ENCODE measurements around the gene PPP3CA. TPM values are rescaled to one million over a fixed set of nuclear protein-coding genes. Genes with fewer than 3 reads are reported as not detected.

Gene PPP3CA
- total RNA-seq, 2 donors from 2014 or later = 36.6 to 39.2 TPM

GRCh38 chr4:101218894-101219293 lies 128.4 kb downstream of the PPP3CA start:
- Histone ChIP-seq H3K36me3 (ENCODE audit: control insufficient read depth, insufficient read depth, low read length) (no peaks in the 10 kb centered on the region), H3K27ac (ENCODE audit: low read depth, low read length) (no peak overlapping the region), H3K27me3 (ENCODE audit: control insufficient read depth, insufficient read depth, low read length, poor library complexity, severe bottlenecking) (no peaks in the 10 kb centered on the region), H3K4me1 (ENCODE audit: control insufficient read depth, insufficient read depth, low read length) (peaks cover 10% of the 10 kb centered on the region), H3K4me3 (ENCODE audit: low read length) (no peak overlapping the region), H3K9ac (ENCODE audit: extremely low read depth, low read length, poor library complexity, severe bottlenecking) (no peak overlapping the region), H3K9me3 (ENCODE audit: control insufficient read depth, low read length) (no peaks in the 10 kb centered on the region)
- peaks cover 23% of the 10 kb centered on the region for H3K4me1 Mint-ChIP-seq
- TF ChIP-seq, protein P1, sequence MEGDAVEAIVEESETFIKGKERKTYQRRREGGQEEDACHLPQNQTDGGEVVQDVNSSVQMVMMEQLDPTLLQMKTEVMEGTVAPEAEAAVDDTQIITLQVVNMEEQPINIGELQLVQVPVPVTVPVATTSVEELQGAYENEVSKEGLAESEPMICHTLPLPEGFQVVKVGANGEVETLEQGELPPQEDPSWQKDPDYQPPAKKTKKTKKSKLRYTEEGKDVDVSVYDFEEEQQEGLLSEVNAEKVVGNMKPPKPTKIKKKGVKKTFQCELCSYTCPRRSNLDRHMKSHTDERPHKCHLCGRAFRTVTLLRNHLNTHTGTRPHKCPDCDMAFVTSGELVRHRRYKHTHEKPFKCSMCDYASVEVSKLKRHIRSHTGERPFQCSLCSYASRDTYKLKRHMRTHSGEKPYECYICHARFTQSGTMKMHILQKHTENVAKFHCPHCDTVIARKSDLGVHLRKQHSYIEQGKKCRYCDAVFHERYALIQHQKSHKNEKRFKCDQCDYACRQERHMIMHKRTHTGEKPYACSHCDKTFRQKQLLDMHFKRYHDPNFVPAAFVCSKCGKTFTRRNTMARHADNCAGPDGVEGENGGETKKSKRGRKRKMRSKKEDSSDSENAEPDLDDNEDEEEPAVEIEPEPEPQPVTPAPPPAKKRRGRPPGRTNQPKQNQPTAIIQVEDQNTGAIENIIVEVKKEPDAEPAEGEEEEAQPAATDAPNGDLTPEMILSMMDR (conservative IDR thresholded peaks at IDR 0.05) = no peak
- no peak overlapping the region for H3K27ac Mint-ChIP-seq
- no peak overlapping the region for H3K4me3 Mint-ChIP-seq
- H3K9me3 Mint-ChIP-seq = no peaks in the 10 kb centered on the region
- no peak for DNase-seq
- no peaks in the 10 kb centered on the region for H3K27me3 Mint-ChIP-seq (ENCODE audit: insufficient read depth)
- H3K36me3 Mint-ChIP-seq (ENCODE audit: low read depth) = no peaks in the 10 kb centered on the region
- WGBS, 2 experiments (ENCODE audit: insufficient coverage in 1 of 2, insufficient read length in 1 of 2) = 91% methylated on average over 1 of the region's 1 CpG; no CpG with 5 or more reads in 1 of the 2 experiments

- no peak overlapping the region for H3K27ac ChIP-seq (ENCODE audit: low read depth, low read length)
- H3K27ac Mint-ChIP-seq = no peak overlapping the region
- no peaks in the 10 kb centered on the region for H3K9me3 Mint-ChIP-seq
- no peaks in the 10 kb centered on the region for H3K27me3 Mint-ChIP-seq (ENCODE audit: insufficient read depth)
- H3K36me3 Mint-ChIP-seq (ENCODE audit: low read depth) = no peaks in the 10 kb centered on the region
- H3K4me1 ChIP-seq (ENCODE audit: control insufficient read depth, insufficient read depth, low read length) = peaks cover 10% of the 10 kb centered on the region
- 100% methylated on average over 3 of the region's 3 CpGs; no CpG with 5 or more reads in 1 of the 2 experiments for WGBS, 2 experiments (ENCODE audit: insufficient coverage in 1 of 2, insufficient read length in 1 of 2)
- H3K36me3 ChIP-seq (ENCODE audit: control insufficient read depth, insufficient read depth, low read length) = no peaks in the 10 kb centered on the region
- H3K4me3 Mint-ChIP-seq = no peak overlapping the region
- DNase-seq = no peak
- H3K4me3 ChIP-seq (ENCODE audit: low read length) = no peak overlapping the region
- H3K27me3 ChIP-seq (ENCODE audit: control insufficient read depth, insufficient read depth, low read length, poor library complexity, severe bottlenecking) = no peaks in the 10 kb centered on the region
- H3K9me3 ChIP-seq (ENCODE audit: control insufficient read depth, low read length) = no peaks in the 10 kb centered on the region
- TF ChIP-seq, protein P1 (conservative IDR thresholded peaks at IDR 0.05) = no peak
- no peak overlapping the region for H3K9ac ChIP-seq (ENCODE audit: extremely low read depth, low read length, poor library complexity, severe bottlenecking)
- peaks cover 23% of the 10 kb centered on the region for H3K4me1 Mint-ChIP-seq
Observed at GRCh38 chr4:101218346-101218745, 129.0 kb downstream of the PPP3CA start.

DNA sequence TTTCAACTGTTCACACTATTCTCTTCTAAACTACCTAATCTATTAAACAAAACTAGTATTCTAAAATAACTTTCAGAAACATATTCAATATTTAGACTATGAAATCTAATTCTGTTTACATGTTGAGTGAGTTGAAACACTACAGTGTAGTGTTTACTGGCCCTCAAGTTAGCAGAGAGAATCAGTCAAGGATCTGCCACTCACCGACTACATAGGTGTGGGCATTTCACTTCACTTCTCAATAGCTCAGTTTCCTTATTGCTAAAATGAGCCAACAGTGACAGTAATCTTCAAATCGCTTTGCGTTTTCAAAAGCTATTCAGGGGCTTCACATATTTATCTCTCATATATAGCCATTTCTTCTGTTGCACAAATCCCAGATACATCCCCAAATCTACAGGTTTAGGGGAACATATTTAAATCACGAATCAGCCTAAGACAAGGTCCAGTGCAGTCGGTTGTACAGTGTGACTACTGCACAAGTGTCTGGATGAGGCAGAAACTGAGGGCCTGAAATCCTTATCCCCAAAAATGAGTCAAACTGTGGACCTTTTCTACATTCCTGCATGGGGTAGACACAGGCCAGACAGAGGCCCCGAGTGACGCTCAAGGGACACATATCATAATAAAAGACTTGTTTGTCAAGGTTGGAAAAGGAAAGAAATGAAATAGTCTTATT lies 129.8 kb downstream of the PPP3CA start:
- Mint-ChIP-seq H3K4me3 (no peak overlapping the region), H3K27me3 (ENCODE audit: insufficient read depth) (no peaks in the 10 kb centered on the region), H3K27ac (no peak overlapping the region), H3K36me3 (ENCODE audit: low read depth) (no peaks in the 10 kb centered on the region), H3K4me1 (peaks cover 17% of the 10 kb centered on the region), H3K9me3 (no peaks in the 10 kb centered on the region)
- Histone ChIP-seq H3K27me3 (ENCODE audit: control insufficient read depth, insufficient read depth, low read length, poor library complexity, severe bottlenecking) (no peaks in the 10 kb centered on the region), H3K9me3 (ENCODE audit: control insufficient read depth, low read length) (no peaks in the 10 kb centered on the region), H3K9ac (ENCODE audit: extremely low read depth, low read length, poor library complexity, severe bottlenecking) (no peak overlapping the region), H3K36me3 (ENCODE audit: control insufficient read depth, insufficient read depth, low read length) (no peaks in the 10 kb centered on the region), H3K4me3 (ENCODE audit: low read length) (no peak overlapping the region), H3K27ac (ENCODE audit: low read depth, low read length) (no peak overlapping the region), H3K4me1 (ENCODE audit: control insufficient read depth, insufficient read depth, low read length) (peaks cover 10% of the 10 kb centered on the region)
- no peak for DNase-seq
- TF ChIP-seq, protein P1 (conservative IDR thresholded peaks at IDR 0.05) = no peak
- WGBS, 2 experiments (ENCODE audit: insufficient coverage in 1 of 2, insufficient read length in 1 of 2) = 90 to 94% methylated on average over 5 to 7 of the region's 7 CpGs
